Psoas muscle (tissue), 8 donors: Measurements from ENCODE around the gene PTH1R. TPM values are rescaled to one million over a fixed set of nuclear protein-coding genes. Genes with fewer than 3 reads are reported as not detected.

ENCODE experiments used
- ATAC-seq, 4 donors: fragments of 200-7000 bp; cut with Tn5 transposase; one replicate each; pipeline ENCODE4 v1.9.1; 2020; ENCODE audit warnings: moderate library complexity in 3 of 4, mild to moderate bottlenecking in 2 of 4
- DNase-seq, 2 donors: peaks; one replicate each; pipeline ENCODE4 v3.0.0-alpha.2; 2020
- H3K27ac ChIP-seq: fragments of 200-600 bp; one replicate; pipeline ENCODE4 v1.8.0; 2022
- H3K27me3 ChIP-seq, 3 donors: fragments of 200-600 bp in 1 of 3; one replicate each; pipeline versions ENCODE4 v1.6.1 to v1.8.0; 2013 to 2022; ENCODE audit warnings: low read length in 2 of 3, mild to moderate bottlenecking in 2 of 3, moderate library complexity in 1 of 3; ENCODE audit not compliant: insufficient read depth in 3 of 3
- H3K36me3 ChIP-seq, 2 donors: fragments of 200-600 bp in 1 of 2; one replicate each; pipeline versions ENCODE4 v1.6.1 to v1.8.0; 2013 to 2022; ENCODE audit warnings: low read depth in 1 of 2, mild to moderate bottlenecking in 1 of 2, moderate library complexity in 1 of 2; ENCODE audit not compliant: insufficient read depth in 1 of 2
- H3K4me1 ChIP-seq: fragments of 200-600 bp; one replicate; pipeline ENCODE4 v1.8.0; 2022
- H3K4me3 ChIP-seq: fragments of 200-600 bp; one replicate; pipeline ENCODE4 v1.8.0; 2022; ENCODE audit warnings: mild to moderate bottlenecking
- H3K9me3 ChIP-seq: fragments of 200-600 bp; one replicate; pipeline ENCODE4 v1.8.0; 2022
- CTCF ChIP-seq: fragments of 200-600 bp; IDR thresholded peaks from one replicate; pipeline ENCODE4 v1.8.0; 2022; ENCODE audit warnings: antibody characterized with exemption
- WGBS, 3 donors: extraction: QIAGEN DNeasy Blood & Tissue Kit; methylation state at CpG; one replicate each; pipeline versions ENCODE4 v1.1.6 to v1.1.7; 2013; 5-methylcytosine and 5-hydroxymethylcytosine counted together
- intact Hi-C, 2 donors: fragments of 100-400 bp; cut with DNase I; formaldehyde crosslinking; loops; one replicate each; pipeline versions ENCODE4 v1.11.0 to v1.14.2; 2022
- polyA plus RNA-seq, 3 donors: library from polyadenylated mRNA; stranded (reverse); fragments of 200-250 nt; gene quantifications; one replicate each; pipeline ENCODE4 v1.2.3, GENCODE V29; 2013
- total RNA-seq, 4 donors: library from RNA; stranded (reverse); fragmentation: NEBNext Ultra II Directional in 2 of 4; extraction: Animal tissue kit (Norgen Biotek cat#: 25700) in 2 of 4; gene quantifications; one replicate each; pipeline versions ENCODE4 v1.2.1 to v1.2.4, GENCODE V29; 2021 to 2023
- donor health status: healthy with polysubstance abuse.
- donor health status: DM: no; HTN: no; CAD: no; lungs with moderate emphysema.
- donor health status: Bipolar disorder and iron deficiency.
- donor health status: healthy.
- donor health status: DM: yes; HTN: yes; CAD: no.
- donor health status: DM: no; HTN: no; CAD: no.
- donor health status: DM: no; HTN: no; CAD: no.
- donor health status: DM: yes; HTN: yes; CAD: no.

The PTH1R gene
- total and polyA plus RNA-seq, 7 donors = 1.1 to 5.9 (median 4.2) TPM

GRCh38 chr3:46930945-46931403, 53.5 kb downstream of the PTH1R start:
- Histone ChIP-seq H3K4me1 (peaks cover 99% of the 10 kb centered on the region), H3K27me3 (no peaks in the 10 kb centered on the region), H3K9me3 (no peaks in the 10 kb centered on the region), H3K27ac (peak overlapping the region; percentile 95), H3K36me3 (no peaks in the 10 kb centered on the region), H3K4me3 (peak overlapping the region; percentile 4)
- intact Hi-C loops = no loop called here
- no peak for TF ChIP-seq CTCF
- ATAC-seq (no peak), DNase-seq (peak in 1 of 2 donors; percentile 5)
- 30 to 59% (median 41%) methylated on average over 3 of the region's 3 CpGs for WGBS, 3 donors

- DNase-seq (peak; percentile 54 to 77), ATAC-seq (no peak)
- peak overlapping the region; percentile 4 for H3K4me3 ChIP-seq
- intact Hi-C loops = no loop called here
- peaks cover 0 to 4% of the 10 kb centered on the region in 2 donors for H3K36me3 ChIP-seq
- peak overlapping the region; percentile 95 for H3K27ac ChIP-seq
- no peak for TF ChIP-seq CTCF
- no peaks in the 10 kb centered on the region for H3K9me3 ChIP-seq
- H3K4me1 ChIP-seq = peaks cover 99% of the 10 kb centered on the region
- WGBS, 3 donors = 31 to 34% (median 33%) methylated on average over 6 of the region's 6 CpGs
- H3K27me3 ChIP-seq = no peaks in the 10 kb centered on the region
These were observed 54.3 kb downstream of the PTH1R start for GRCh38 chr3:46931631-46932331.

GRCh38 chr3:46932455-46933225, 55.1 kb downstream of the PTH1R start:
- peak overlapping the region; percentile 95 for H3K27ac ChIP-seq
- DNase-seq (peak in 1 of 2 donors; percentile 33), ATAC-seq (no peak)
- peaks cover 98% of the 10 kb centered on the region for H3K4me1 ChIP-seq
- peaks cover 0 to 10% of the 10 kb centered on the region in 2 donors for H3K36me3 ChIP-seq
- no peak overlapping the region for H3K4me3 ChIP-seq
- no peaks in the 10 kb centered on the region for H3K9me3 ChIP-seq
- WGBS, 3 donors = 59 to 67% (median 60%) methylated on average over 7 of the region's 7 CpGs
- intact Hi-C loops = no loop called here
- no peaks in the 10 kb centered on the region for H3K27me3 ChIP-seq
- TF ChIP-seq CTCF = no peak

GRCh38 chr3:46933261-46933660, 55.7 kb downstream of the PTH1R start:
- Histone ChIP-seq H3K36me3 (peaks cover 0 to 13% of the 10 kb centered on the region in 2 donors), H3K9me3 (no peaks in the 10 kb centered on the region), H3K27ac (peak overlapping the region; percentile 95), H3K4me3 (no peak overlapping the region), H3K4me1 (peaks cover 98% of the 10 kb centered on the region), H3K27me3 (no peaks in the 10 kb centered on the region)
- intact Hi-C loops = no loop called here
- 45 to 55% (median 49%) methylated on average over 6 of the region's 6 CpGs for WGBS, 3 donors
- TF ChIP-seq CTCF = no peak
- DNase-seq = peak in 1 of 2 donors; percentile 48
- no peak for ATAC-seq
